NT2/D1 (cell line): ENCODE measurements around the gene BBX.

Source experiments
- SUZ12 ChIP-seq: IDR thresholded peaks from 2 replicates; pipeline ENCODE4 v1.6.1; 2011; ENCODE audit not compliant: insufficient read length, insufficient read depth; ENCODE audit errors: extremely low read depth
- ZNF274 ChIP-seq: IDR thresholded peaks from 2 replicates; pipeline ENCODE4 v1.6.1; 2011; ENCODE audit warnings: mild to moderate bottlenecking, low read depth, low read length

DNA sequence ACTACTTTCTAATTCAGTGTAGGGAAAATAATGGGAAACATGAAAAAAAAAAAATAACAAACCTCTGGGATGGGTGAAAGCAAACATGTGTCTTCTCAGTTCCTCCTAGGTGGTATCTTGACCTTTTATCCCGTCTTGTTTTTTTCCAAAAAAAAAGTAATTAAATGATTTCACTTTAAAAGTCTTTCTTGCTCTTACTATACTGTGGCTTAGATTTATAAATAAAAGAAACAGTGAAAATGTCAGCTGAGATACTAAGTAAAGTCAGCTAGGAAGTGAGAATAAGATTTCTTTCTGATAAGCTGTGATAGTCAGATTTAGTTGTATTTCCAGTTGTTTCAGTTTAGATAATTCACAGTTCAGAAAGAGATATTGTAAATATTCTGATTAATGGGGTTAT is 37.4 kb downstream of the BBX start:
- TF ChIP-seq SUZ12 (no peak), ZNF274 (no peak)
